Urinary bladder (tissue), 4 donors: ENCODE measurements around the gene KRT2. TPM values are rescaled to one million over a fixed set of nuclear protein-coding genes. Genes with fewer than 3 reads are reported as not detected.
A peak's percentile ranks its signal among the peaks of the same experiment; 100 is the strongest.

Source experiments
- DNase-seq: peaks from one replicate; pipeline ENCODE4 v3.0.0-alpha.2; 2015; ENCODE audit errors: extremely low spot score
- H3K27ac ChIP-seq: one replicate; pipeline ENCODE4 v1.5.1; 2013; ENCODE audit warnings: low read depth, mild to moderate bottlenecking, moderate library complexity
- H3K36me3 ChIP-seq: one replicate; pipeline ENCODE4 v1.6.1; 2013; ENCODE audit warnings: mild to moderate bottlenecking, moderate library complexity; ENCODE audit not compliant: insufficient read depth
- H3K4me1 ChIP-seq: one replicate; pipeline ENCODE4 v1.6.1; 2013; ENCODE audit warnings: mild to moderate bottlenecking, moderate library complexity; ENCODE audit not compliant: insufficient read depth
- H3K4me3 ChIP-seq: one replicate; pipeline ENCODE4 v1.5.1; 2013; ENCODE audit warnings: low read depth, low read length
- WGBS: extraction: QIAGEN DNeasy Blood & Tissue Kit; methylation state at CpG from one replicate; pipeline ENCODE4 v1.1.7; 2013; 5-methylcytosine and 5-hydroxymethylcytosine counted together
- polyA plus RNA-seq: library from polyadenylated mRNA; stranded (reverse); fragments of 200-250 nt; gene quantifications from one replicate; pipeline ENCODE4 v1.2.3, GENCODE V29; 2013
- total RNA-seq: library from RNA; depleted of rRNA; stranded (reverse); fragments of >200 nt; gene quantifications from one replicate; pipeline ENCODE4 v1.2.3, GENCODE V29; 2014
- donor health status: healthy with polysubstance abuse.
- donor health status: healthy.

KRT2 gene
- total and polyA plus RNA-seq, 2 donors, result not detected

DNA sequence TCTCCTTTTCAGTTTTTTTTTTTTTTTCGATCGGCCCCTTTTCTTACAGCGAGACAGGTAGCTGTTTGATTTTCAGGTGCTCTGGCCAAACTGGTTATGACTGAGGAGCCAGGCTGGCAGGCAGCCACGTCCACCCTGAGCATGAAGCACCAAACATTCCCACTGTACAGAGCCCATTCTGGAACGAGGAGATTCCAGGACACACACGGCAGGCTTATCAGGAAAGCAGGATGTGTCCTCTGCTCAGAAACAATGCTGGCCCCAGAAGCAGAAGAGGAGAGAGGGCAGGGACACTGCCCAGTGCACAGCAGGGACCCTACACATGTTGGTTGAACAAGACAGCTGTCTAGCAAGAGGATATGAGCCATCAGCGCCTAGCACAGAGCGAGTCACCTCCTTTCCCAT is 3.7 kb upstream of the KRT2 start:
- 63% methylated on average over 8 of the region's 8 CpGs for WGBS
- Histone ChIP-seq H3K27ac (no peak overlapping the region), H3K4me3 (no peak overlapping the region), H3K36me3 (no peaks in the 10 kb centered on the region), H3K4me1 (no peaks in the 10 kb centered on the region)
- DNase-seq, result no peak

DNA sequence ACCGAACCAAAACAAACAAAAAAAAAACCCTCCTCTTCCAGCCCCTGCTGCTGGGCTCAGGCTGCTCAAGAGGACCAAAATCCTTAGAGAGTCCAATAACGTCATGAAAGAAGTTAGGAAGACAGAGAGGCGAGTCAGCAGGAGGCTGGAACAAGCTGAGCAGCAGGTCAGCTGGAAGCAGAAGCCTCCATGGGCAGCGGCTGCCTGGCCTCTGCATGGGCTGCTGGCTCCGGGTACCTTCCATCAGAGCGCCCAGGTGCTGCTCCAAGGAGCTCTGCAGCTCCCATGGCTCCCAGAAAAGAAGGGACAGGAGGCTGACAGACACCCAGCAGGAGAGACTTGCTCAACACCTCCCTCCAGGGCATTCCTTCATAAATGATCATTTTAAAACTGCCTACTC is 3.2 kb upstream of the KRT2 start:
- Histone ChIP-seq H3K4me3 (no peak overlapping the region), H3K27ac (no peak overlapping the region), H3K36me3 (no peaks in the 10 kb centered on the region), H3K4me1 (no peaks in the 10 kb centered on the region)
- 60% methylated on average over 6 of the region's 6 CpGs for WGBS
- DNase-seq, result no peak

DNA sequence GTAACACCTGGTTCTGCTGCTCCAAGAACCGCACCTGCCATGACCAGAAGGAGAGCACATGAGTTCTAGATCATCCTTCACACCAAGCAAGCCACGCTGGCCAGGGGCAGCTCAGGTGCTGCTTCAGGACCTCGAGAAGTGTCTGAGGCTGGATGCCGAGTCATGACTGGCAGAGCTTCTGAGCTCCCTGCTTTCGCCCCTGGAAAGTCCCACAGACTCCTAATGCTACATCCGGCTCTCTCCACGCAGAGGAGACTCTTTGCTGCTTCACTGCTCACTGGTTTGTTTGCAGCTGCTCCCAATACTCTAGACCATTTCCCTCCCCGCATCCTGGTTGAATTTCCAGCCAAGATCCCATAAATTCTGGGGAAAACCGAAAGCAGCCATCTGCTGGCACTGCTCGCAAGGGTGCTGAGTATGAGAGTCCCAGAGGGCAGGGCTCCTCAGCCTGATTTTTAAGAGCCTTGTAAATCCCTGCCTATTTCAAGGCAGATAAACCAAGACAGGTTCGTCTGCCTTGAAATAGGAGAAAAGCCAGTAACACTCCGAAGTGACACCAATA is 1.4 kb downstream of the KRT2 start:
- WGBS, result 31% methylated on average over 12 of the region's 12 CpGs
- peak; percentile 31 for DNase-seq
- no peak overlapping the region for H3K4me3 ChIP-seq
- H3K4me1 ChIP-seq, result no peaks in the 10 kb centered on the region
- no peaks in the 10 kb centered on the region for H3K36me3 ChIP-seq
- no peak overlapping the region for H3K27ac ChIP-seq

DNA sequence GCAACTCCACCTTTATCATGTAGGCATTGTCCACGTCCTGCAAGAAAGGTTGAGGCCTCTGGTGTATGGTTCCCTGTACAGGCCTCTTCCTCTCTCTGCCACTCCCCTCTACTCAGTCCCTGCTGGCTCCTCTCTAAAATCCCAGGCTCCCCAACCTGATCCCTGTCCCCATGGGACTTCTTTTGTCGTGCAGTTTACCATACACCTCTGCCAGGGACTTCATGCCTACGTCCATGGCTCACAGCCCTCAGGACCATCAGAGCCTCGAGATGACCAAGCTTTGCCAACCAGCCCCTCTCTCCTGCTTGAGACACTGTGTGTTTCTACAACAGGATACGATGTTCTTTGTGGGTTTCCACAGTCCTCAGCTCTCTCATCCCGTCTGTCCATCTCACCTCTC is 2.9 kb downstream of the KRT2 start:
- no peak overlapping the region for H3K4me3 ChIP-seq
- no peaks in the 10 kb centered on the region for H3K4me1 ChIP-seq
- H3K36me3 ChIP-seq, result no peaks in the 10 kb centered on the region
- no peak for DNase-seq
- H3K27ac ChIP-seq, result no peak overlapping the region
- WGBS, result 90% methylated on average over 6 of the region's 6 CpGs

DNA sequence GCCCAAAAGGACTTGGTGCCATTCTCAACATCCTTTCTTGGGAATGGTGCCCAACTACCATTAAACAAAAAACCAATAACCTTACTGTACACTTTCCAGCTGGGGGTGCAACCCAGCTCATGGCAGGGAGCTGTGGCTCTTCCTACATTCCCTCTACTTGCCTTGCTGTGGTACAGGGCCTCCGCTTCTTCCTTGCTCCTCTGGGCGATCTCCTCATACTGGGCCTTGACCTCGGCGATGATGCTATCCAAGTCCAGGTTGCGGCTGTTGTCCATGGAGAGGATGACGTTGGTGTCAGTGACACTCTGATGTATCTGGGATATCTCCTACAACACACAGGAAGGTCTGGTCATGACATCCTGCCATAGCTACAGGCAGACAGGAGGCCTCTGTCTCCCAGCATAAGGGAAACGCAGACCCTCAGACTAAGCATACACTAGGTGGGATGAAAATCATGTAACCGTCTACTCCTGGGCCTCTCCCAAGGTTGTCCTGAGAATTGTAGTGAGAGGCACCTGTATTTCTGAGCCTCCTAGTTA is 3.9 kb downstream of the KRT2 start:
- no peak overlapping the region for H3K4me3 ChIP-seq
- no peaks in the 10 kb centered on the region for H3K36me3 ChIP-seq
- DNase-seq, result no peak
- H3K4me1 ChIP-seq, result no peaks in the 10 kb centered on the region
- no peak overlapping the region for H3K27ac ChIP-seq
- WGBS, result 96% methylated on average over 8 of the region's 8 CpGs

DNA sequence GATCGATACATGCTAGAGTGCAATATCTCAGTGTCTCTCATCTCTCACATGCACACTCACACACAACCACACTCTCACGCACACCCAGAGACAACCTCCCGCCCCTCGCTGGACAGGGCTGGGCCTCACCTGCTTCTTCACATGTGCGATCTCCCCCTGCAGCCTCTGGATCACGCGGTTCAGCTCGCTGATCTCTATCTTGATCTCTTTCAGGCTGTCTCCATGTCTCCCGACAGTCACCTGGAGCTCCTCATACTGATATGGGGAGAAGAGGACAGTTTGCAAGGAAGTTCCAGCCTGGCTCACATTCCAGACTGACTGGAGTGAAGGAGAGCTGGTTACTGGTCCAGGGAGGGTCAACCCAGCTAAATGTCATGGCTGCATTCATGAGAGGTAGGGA is 4.4 kb downstream of the KRT2 start:
- Histone ChIP-seq H3K4me3 (no peak overlapping the region), H3K27ac (no peak overlapping the region), H3K36me3 (no peaks in the 10 kb centered on the region), H3K4me1 (no peaks in the 10 kb centered on the region)
- WGBS, result 85% methylated on average over 9 of the region's 9 CpGs
- DNase-seq, result no peak

DNA sequence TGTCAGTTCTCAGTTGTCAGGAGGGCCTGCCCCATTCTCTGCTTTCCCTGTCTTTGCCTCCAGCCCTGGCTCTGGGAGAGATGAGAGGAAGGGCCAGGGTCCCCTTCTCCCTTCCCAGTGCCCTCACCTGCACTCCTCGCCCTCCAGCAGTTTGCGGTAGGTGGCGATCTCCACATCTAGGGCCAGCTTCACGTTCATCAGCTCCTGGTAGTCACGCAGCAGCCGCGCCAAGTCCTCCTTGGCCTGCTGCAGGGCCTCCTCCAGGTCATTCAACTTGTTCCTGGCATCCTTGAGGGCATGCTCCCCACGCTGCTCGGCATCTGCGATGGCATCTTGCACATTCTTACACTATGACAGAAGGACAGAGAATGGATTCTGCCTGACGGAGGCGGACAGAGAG is 5.4 kb downstream of the KRT2 start:
- 92% methylated on average over 12 of the region's 12 CpGs for WGBS
- DNase-seq, result no peak
- H3K36me3 ChIP-seq, result no peaks in the 10 kb centered on the region

DNA sequence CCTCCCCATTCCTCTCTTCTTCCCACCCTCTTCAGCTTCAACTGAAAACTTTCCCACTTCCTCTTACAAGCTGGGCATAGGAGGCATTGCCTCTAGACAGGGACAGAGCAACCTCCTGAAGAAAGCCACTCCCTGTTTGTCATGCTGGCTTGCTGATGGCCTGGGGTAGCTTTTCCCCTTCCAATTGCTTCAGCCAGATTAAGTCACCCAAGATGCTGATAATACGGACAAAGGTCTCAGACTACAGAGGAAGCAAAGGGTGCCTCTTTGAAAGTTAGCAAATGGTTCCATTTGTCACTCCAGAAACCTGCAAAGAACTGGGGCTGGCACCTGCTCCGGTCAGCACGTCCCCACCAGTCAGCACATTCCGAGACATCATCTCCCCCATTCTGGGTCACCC is 6.0 kb downstream of the KRT2 start:
- no peak for DNase-seq
- H3K4me3 ChIP-seq, result no peak overlapping the region
- WGBS, result 87% methylated on average over 4 of the region's 4 CpGs
- no peaks in the 10 kb centered on the region for H3K36me3 ChIP-seq
- no peaks in the 10 kb centered on the region for H3K4me1 ChIP-seq
- no peak overlapping the region for H3K27ac ChIP-seq

More for the DNA sequence above, 5.4 kb downstream of the KRT2 start:
- Histone ChIP-seq H3K4me3 (no peak overlapping the region), H3K27ac (no peak overlapping the region), H3K4me1 (no peaks in the 10 kb centered on the region)

DNA sequence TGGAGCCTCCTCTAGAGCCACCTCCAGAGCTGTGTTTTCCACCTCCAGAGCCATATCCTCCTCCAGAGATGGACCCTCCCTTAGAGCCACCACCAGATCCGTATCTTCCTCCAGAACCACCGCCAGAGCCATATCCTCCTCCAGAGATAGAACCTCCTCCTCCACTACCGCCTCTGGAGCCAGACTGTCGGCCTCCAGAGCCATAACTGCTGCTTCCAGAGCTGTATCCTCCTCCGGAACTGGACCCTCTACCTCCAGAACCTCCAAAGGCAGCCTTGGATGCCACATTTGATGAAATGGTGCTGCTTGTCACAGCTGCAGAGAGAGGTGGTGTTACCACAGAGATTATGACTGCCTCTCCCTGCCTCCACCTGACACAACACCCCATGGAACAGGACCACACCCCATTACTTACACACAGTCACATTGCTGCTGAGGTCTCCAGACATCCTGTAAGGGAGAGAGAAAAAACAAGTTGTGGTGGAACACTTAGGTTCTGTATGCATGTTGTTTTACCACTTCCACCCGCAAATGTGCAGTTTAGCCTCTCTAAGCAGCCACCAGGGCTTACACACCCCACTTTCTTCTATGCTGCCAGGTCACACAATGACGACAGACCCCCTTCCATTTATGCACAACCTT is 6.8 kb downstream of the KRT2 start:
- no peak for DNase-seq
- 83% methylated on average over 7 of the region's 7 CpGs for WGBS
- H3K4me3 ChIP-seq, result no peak overlapping the region

DNA sequence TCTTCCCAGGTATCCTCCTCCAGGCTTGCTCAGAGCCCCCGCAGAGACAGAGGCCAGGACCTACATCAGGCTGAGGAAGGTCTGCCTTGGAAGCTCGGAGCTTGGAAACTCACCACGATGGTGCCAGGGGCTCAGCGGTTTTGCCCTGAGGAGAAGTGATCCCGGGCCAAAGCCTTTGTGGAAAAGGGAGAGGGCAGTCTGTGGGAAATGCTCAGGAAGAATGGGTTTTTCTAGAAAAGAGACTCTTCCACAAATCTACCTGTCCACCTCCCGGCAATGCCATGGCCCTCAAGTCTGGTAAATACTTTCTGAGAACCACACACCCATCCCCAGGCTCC is 8.0 kb downstream of the KRT2 start:
- no peak for DNase-seq

More for the DNA sequence above, 6.8 kb downstream of the KRT2 start:
- H3K27ac ChIP-seq, result no peak overlapping the region
- H3K4me1 ChIP-seq, result no peaks in the 10 kb centered on the region
- H3K36me3 ChIP-seq, result no peaks in the 10 kb centered on the region

DNA sequence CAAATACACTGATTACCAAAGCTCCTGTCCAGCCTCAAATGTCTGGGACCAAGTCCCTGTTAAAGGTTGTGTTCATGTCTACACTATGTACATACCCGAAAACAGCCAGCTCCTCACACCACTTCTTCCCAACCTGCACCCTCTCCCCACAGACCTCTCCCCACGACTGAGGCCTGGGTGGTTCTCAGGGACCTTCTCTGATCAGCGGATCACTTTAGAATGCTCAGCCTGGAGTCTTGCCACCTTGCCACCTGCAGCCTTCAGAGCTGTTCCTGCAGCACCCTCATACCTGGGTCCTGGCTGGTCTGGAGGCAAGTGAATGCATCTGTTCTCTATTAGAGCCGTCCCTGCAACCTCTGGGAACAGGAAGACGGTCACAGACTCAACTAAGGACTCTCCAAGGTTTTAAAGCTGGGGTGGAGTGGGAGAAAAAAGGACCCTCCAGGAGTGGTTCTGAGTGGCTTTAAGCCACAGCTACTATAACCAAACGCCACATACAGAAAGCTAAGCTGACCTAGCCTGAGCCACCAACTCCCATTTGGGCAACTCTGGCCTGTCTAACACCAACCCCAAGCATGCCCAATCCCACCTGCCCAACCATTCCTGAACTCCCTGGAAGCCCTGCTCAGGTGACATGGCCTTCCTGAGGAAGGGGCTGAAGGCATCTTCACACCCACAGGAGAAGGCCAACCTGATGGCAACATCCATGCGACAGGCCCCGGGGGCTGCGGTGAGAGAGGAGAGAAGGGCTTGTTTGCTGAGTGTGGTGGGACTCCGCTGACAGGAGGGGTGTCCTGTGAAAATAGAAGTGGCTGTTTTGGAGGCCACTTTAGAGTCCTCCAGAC is 8.6 kb downstream of the KRT2 start:
- no peak for DNase-seq
- no peaks in the 10 kb centered on the region for H3K36me3 ChIP-seq
- 90% methylated on average over 10 of the region's 10 CpGs for WGBS
- H3K27ac ChIP-seq, result no peak overlapping the region
- no peaks in the 10 kb centered on the region for H3K4me1 ChIP-seq
- no peak overlapping the region for H3K4me3 ChIP-seq

More for the DNA sequence above, 8.0 kb downstream of the KRT2 start:
- no peak overlapping the region for H3K4me3 ChIP-seq
- H3K27ac ChIP-seq, result no peak overlapping the region
- no peaks in the 10 kb centered on the region for H3K4me1 ChIP-seq
- H3K36me3 ChIP-seq, result no peaks in the 10 kb centered on the region
- WGBS, result 92% methylated on average over 6 of the region's 6 CpGs

DNA sequence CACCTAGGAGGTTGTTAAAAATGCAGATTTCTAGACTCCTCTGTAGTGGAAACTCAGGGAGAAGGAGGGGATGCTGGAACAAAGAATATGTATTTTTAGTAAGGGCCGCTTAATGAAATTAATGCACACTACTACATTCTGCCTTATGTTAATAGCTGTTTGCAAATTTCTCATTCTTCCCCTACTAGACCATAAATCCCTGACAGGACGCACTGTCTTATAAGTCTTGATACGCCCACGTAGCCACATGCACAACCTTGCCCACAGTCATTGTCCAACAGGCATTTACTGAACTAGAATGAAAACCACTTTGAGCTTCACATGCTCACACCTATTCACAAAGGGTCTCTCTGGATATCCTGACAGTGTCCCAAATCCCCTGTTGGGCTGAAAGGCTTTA is 10.5 kb downstream of the KRT2 start:
- no peak for DNase-seq
- Histone ChIP-seq H3K4me3 (no peak overlapping the region), H3K36me3 (no peaks in the 10 kb centered on the region), H3K27ac (no peak overlapping the region), H3K4me1 (no peaks in the 10 kb centered on the region)
- 77% methylated on average over 4 of the region's 4 CpGs for WGBS

DNA sequence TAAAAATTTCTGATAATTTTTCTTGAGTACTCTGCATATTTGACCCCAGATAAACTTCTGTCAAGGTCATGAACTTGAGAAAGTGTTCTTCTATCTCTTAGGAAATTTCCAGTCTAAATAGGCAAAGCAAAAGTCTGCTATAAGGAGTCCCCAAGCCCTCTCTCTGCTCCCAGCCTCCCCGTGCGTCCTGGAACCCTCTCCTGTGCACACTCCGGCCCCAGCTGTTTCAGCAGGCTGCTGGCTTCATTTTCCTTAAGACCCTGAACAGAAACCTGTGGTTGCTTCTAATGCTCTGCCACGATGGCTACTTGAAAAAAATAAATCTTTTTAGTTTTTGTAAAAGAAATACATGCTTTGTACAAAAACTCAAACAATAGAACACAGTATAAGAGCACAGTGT is 14.7 kb downstream of the KRT2 start:
- no peak for DNase-seq
- no peak overlapping the region for H3K27ac ChIP-seq
- no peaks in the 10 kb centered on the region for H3K4me1 ChIP-seq
- H3K4me3 ChIP-seq, result no peak overlapping the region
- no peaks in the 10 kb centered on the region for H3K36me3 ChIP-seq
- WGBS, result 74% methylated on average over 4 of the region's 4 CpGs
